IMR-90 (cell line): ENCODE data around the gene MX1. TPM values are rescaled to one million over a fixed set of nuclear protein-coding genes. Genes with fewer than 3 reads are reported as not detected.

Experiments
- ATAC-seq: fragments of 200-7000 bp; cut with Tn5 transposase; 2 replicates; pipeline ENCODE4 v1.9.1; 2020; ENCODE audit warnings: low read depth, mild to moderate bottlenecking, moderate library complexity
- BruUV-seq: library from RNA; stranded (reverse); fragments of 400-500 nt; replicated peaks from 2 replicates; lab custom pipeline; 2021; lab: Mats Ljungman, UMichigan
- CTCF ChIA-PET: fragments of 300-600 bp; formaldehyde crosslinking; extraction: SDS; loops from one replicate; lab custom pipeline; 2021; ENCODE audit warnings: antibody characterized with exemption; lab: Yijun Ruan, JAX
- POLR2A ChIA-PET: fragments of 300-600 bp; sonication (Branson Sonifier 250); formaldehyde crosslinking; loops from one replicate; lab custom pipeline; 2022; ENCODE audit warnings: antibody characterized with exemption; ENCODE audit not compliant: unreplicated experiment; lab: Charles Lee
- DNase-seq: peaks from one replicate; pipeline ENCODE4 v3.0.0; 2013
- H2AFZ ChIP-seq: replicated peaks from 2 replicates; pipeline ENCODE3; 2013; ENCODE audit warnings: low read length, mild to moderate bottlenecking; ENCODE audit not compliant: poor library complexity
- H2AK5ac ChIP-seq: 2 replicates; pipeline ENCODE4 v1.6.1; 2013; ENCODE audit warnings: low read depth, low read length, inconsistent platforms
- H2AK9ac ChIP-seq: replicated peaks from 2 replicates; pipeline ENCODE3; 2013; ENCODE audit warnings: mild to moderate bottlenecking, low read depth, low read length, moderate library complexity; ENCODE audit not compliant: poor library complexity
- H2BK120ac ChIP-seq: 2 replicates; pipeline ENCODE4 v1.6.1; 2013; ENCODE audit warnings: low read depth, low read length, inconsistent platforms
- H2BK15ac ChIP-seq: 3 replicates; pipeline ENCODE4 v1.6.1; 2013; ENCODE audit warnings: low read depth, low read length, inconsistent platforms
- H2BK20ac ChIP-seq: 2 replicates; pipeline ENCODE4 v1.6.1; 2013; ENCODE audit warnings: low read depth, mild to moderate bottlenecking, inconsistent platforms, low read length, moderate library complexity
- H2BK5ac ChIP-seq: 2 replicates; pipeline ENCODE4 v1.6.1; 2013; ENCODE audit warnings: mild to moderate bottlenecking, low read depth, low read length, inconsistent platforms; ENCODE audit not compliant: poor library complexity, severe bottlenecking
- H3K14ac ChIP-seq: replicated peaks from 2 replicates; pipeline ENCODE4 v1.6.1; 2013; ENCODE audit warnings: low read depth, low read length, inconsistent platforms
- H3K18ac ChIP-seq: 2 replicates; pipeline ENCODE4 v1.6.1; 2013; ENCODE audit warnings: low read depth, low read length, control low read depth
- H3K23ac ChIP-seq: 2 replicates; pipeline ENCODE4 v1.6.1; 2013; ENCODE audit warnings: low read depth, low read length, inconsistent platforms
- H3K27ac ChIP-seq: 2 replicates; pipeline ENCODE4 v1.5.1; 2013; ENCODE audit warnings: mild to moderate bottlenecking, control low read depth, low read length; ENCODE audit not compliant: insufficient read depth
- H3K27me3 ChIP-seq: 2 replicates; pipeline ENCODE4 v1.6.1; 2013; ENCODE audit warnings: low read length; ENCODE audit not compliant: control insufficient read depth, insufficient read depth
- H3K36me3 ChIP-seq: 2 replicates; pipeline ENCODE4 v1.6.1; 2013; ENCODE audit warnings: low read length, mixed read lengths; ENCODE audit not compliant: control insufficient read depth, insufficient read depth
- H3K4ac ChIP-seq: 2 replicates; pipeline ENCODE4 v1.6.1; 2013; ENCODE audit warnings: low read depth, low read length, inconsistent platforms
- H3K4me1 ChIP-seq: 2 replicates; pipeline ENCODE4 v1.6.1; 2013; ENCODE audit warnings: low read length, mixed read lengths; ENCODE audit not compliant: control insufficient read depth, insufficient read depth
- H3K4me2 ChIP-seq: 2 replicates; pipeline ENCODE4 v1.6.1; 2013; ENCODE audit warnings: low read depth, mild to moderate bottlenecking, control low read depth, low read length, moderate library complexity
- H3K4me3 ChIP-seq: 2 replicates; pipeline ENCODE4 v1.5.1; 2013; ENCODE audit warnings: low read depth, mild to moderate bottlenecking, control low read depth, low read length, moderate library complexity; ENCODE audit not compliant: insufficient read depth
- H3K56ac ChIP-seq: 2 replicates; pipeline ENCODE4 v1.6.1; 2013; ENCODE audit warnings: low read length, inconsistent platforms; ENCODE audit not compliant: insufficient read depth; ENCODE audit errors: extremely low read depth
- H3K79me1 ChIP-seq, 2 experiments: 2 replicates each; pipeline ENCODE4 v1.6.1; 2013; ENCODE audit warnings: low read length in 2 of 2, inconsistent platforms in 1 of 2, low read depth in 1 of 2
- H3K9ac ChIP-seq: 2 replicates; pipeline ENCODE4 v1.6.1; 2013; ENCODE audit warnings: low read depth, low read length, control low read depth
- H3K9me1 ChIP-seq: 2 replicates; pipeline ENCODE4 v1.6.1; 2013; ENCODE audit warnings: low read length, inconsistent platforms; ENCODE audit not compliant: insufficient read depth
- H3K9me3 ChIP-seq: 2 replicates; pipeline ENCODE4 v1.6.1; 2013; ENCODE audit warnings: low read length; ENCODE audit not compliant: control insufficient read depth, insufficient read depth
- H4K20me1 ChIP-seq: 2 replicates; pipeline ENCODE4 v1.6.1; 2013; ENCODE audit warnings: low read length, inconsistent platforms; ENCODE audit not compliant: insufficient read depth
- H4K5ac ChIP-seq: 2 replicates; pipeline ENCODE4 v1.6.1; 2013; ENCODE audit warnings: mild to moderate bottlenecking, low read depth, low read length, control low read depth
- H4K8ac ChIP-seq, 2 experiments: 2 replicates each; pipeline ENCODE4 v1.6.1; 2013; ENCODE audit warnings: low read depth in 2 of 2, low read length in 2 of 2, control low read depth in 1 of 2, inconsistent platforms in 1 of 2
- H4K91ac ChIP-seq: 2 replicates; pipeline ENCODE4 v1.6.1; 2013; ENCODE audit warnings: low read depth, low read length, inconsistent platforms; ENCODE audit not compliant: insufficient read depth
- BHLHE40 ChIP-seq: fragments of 150-350 bp; IDR thresholded peaks from 2 replicates; pipeline ENCODE4 v1.6.1; 2016; ENCODE audit warnings: mild to moderate bottlenecking, low read depth, low read length
- CEBPB ChIP-seq: IDR thresholded peaks from 2 replicates; pipeline ENCODE4 v1.6.1; 2012; ENCODE audit warnings: low read depth, low read length, improper control_type of control experiment
- CHD1 ChIP-seq: IDR thresholded peaks from 2 replicates; pipeline ENCODE4 v1.6.1; 2012; ENCODE audit warnings: low read depth, low read length, improper control_type of control experiment
- CTCF ChIP-seq: conservative IDR thresholded peaks from 2 replicates; pipeline ENCODE4 v1.5.1; 2012; ENCODE audit warnings: mild to moderate bottlenecking, low read depth, low read length, improper control_type of control experiment
- ELK1 ChIP-seq: fragments of 150-350 bp; IDR thresholded peaks from 2 replicates; pipeline ENCODE4 v1.6.1; 2016; ENCODE audit warnings: low read depth, mild to moderate bottlenecking, low read length, moderate library complexity, borderline replicate concordance
- FOS ChIP-seq: fragments of 150-350 bp; IDR thresholded peaks from 2 replicates; pipeline ENCODE4 v1.6.1; 2016; ENCODE audit warnings: low read depth, low read length
- MAFK ChIP-seq: IDR thresholded peaks from 2 replicates; pipeline ENCODE4 v1.6.1; 2012; ENCODE audit warnings: low read depth, low read length, improper control_type of control experiment
- MAZ ChIP-seq: IDR thresholded peaks from 2 replicates; pipeline ENCODE4 v1.6.1; 2012; ENCODE audit warnings: low read depth, mild to moderate bottlenecking, low read length, improper control_type of control experiment, moderate library complexity, borderline replicate concordance
- MXI1 ChIP-seq: IDR thresholded peaks from 2 replicates; pipeline ENCODE4 v1.6.1; 2012; ENCODE audit warnings: low read depth, mild to moderate bottlenecking, low read length, moderate library complexity, borderline replicate concordance
- NFE2L2 ChIP-seq: fragments of 150-350 bp; IDR thresholded peaks from 2 replicates; pipeline ENCODE4 v1.6.1; 2016; ENCODE audit warnings: low read depth, mild to moderate bottlenecking, low read length
- POLR2A ChIP-seq: IDR thresholded peaks from 2 replicates; pipeline ENCODE4 v1.6.1; 2012; ENCODE audit warnings: mild to moderate bottlenecking, low read depth, low read length
- RAD21 ChIP-seq: IDR thresholded peaks from 2 replicates; pipeline ENCODE4 v1.6.1; 2012; ENCODE audit warnings: low read length, improper control_type of control experiment
- RCOR1 ChIP-seq: IDR thresholded peaks from 2 replicates; pipeline ENCODE4 v1.6.1; 2012; ENCODE audit warnings: mild to moderate bottlenecking, low read length, improper control_type of control experiment; ENCODE audit not compliant: insufficient replicate concordance
- RFX5 ChIP-seq: IDR thresholded peaks from 2 replicates; pipeline ENCODE4 v1.8.0; 2012; ENCODE audit warnings: low read depth, mild to moderate bottlenecking, low read length, moderate library complexity
- SMC3 ChIP-seq: fragments of 150-350 bp; IDR thresholded peaks from 2 replicates; pipeline ENCODE4 v1.6.1; 2016; ENCODE audit warnings: low read depth, mild to moderate bottlenecking, antibody characterized with exemption, low read length, moderate library complexity
- USF2 ChIP-seq: fragments of 150-350 bp; IDR thresholded peaks from 2 replicates; pipeline ENCODE4 v1.6.1; 2017; ENCODE audit warnings: mild to moderate bottlenecking, antibody characterized with exemption, low read length, low read depth
- WGBS, 2 experiments: methylation state at CpG; one replicate each; pipeline versions ENCODE4 v1.1.5 to v1.1.7; 2013; ENCODE audit warnings: missing lambda C conversion rate in 2 of 2; ENCODE audit not compliant: insufficient read length in 1 of 2; ENCODE audit errors: extremely low coverage in 2 of 2; 5-methylcytosine and 5-hydroxymethylcytosine counted together
- dilution Hi-C: fragments of 300-500 bp; cut with HindIII; formaldehyde crosslinking; loops from one replicate; pipeline ENCODE4 v1.14.3; 2018; ENCODE audit warnings: low sequenced_read_pairs; ENCODE audit not compliant: unreplicated experiment
- in situ Hi-C: fragments of 300-500 bp; cut with MboI; formaldehyde crosslinking; loops from 3 replicates; pipeline ENCODE4 v1.14.3; 2019; ENCODE audit warnings: low sequenced_read_pairs, inconsistent platforms, mixed read lengths
- intact Hi-C: fragments of 100-400 bp; cut with micrococcal nuclease; formaldehyde crosslinking; loops from 2 replicates; pipeline ENCODE4 v1.10.0; 2022
- polyA plus RNA-seq, 3 experiments: library from polyadenylated mRNA; depleted of rRNA; stranded (reverse); fragments of >200 nt; gene quantifications; 2 replicates each; pipeline ENCODE4 v1.2.3, GENCODE V29; 2012; ENCODE audit warnings: low replicate concordance in 1 of 3
- total RNA-seq: library from RNA; depleted of rRNA; stranded (reverse); fragments of >200 nt; gene quantifications from 2 replicates; pipeline ENCODE4 v1.2.3, GENCODE V29; 2012

MX1 gene
- total and polyA plus RNA-seq, 2 of the 4 experiments (the other 2 are of a cell fraction), result 1.0 to 2.5 TPM

- TF ChIP-seq NFE2L2 (no peak), MAZ (no peak), FOS (no peak), SMC3 (no peak), RAD21 (no peak), CTCF (no peak), POLR2A (no peak), MXI1 (no peak), ELK1 (no peak), USF2 (no peak), RFX5 (no peak), MAFK (no peak), RCOR1 (no peak), CHD1 (no peak), CEBPB (no peak), BHLHE40 (no peak)
- Histone ChIP-seq H3K56ac (no peak overlapping the region), H2AFZ (no peak overlapping the region), H3K4me2 (no peak overlapping the region), H3K23ac (no peak overlapping the region), H2BK20ac (no peak overlapping the region), H3K4me1 (no peaks in the 10 kb centered on the region), H3K4me3 (no peak overlapping the region), H3K36me3 (no peaks in the 10 kb centered on the region), H4K91ac (no peak overlapping the region), H2AK9ac (no peak overlapping the region), H3K79me1 (no peaks in the 10 kb centered on the region), H3K9ac (no peak overlapping the region), H2BK120ac (no peak overlapping the region), H4K5ac (no peak overlapping the region), H2BK15ac (no peak overlapping the region), H2AK5ac (no peak overlapping the region), H3K9me1 (no peaks in the 10 kb centered on the region), H3K27me3 (no peaks in the 10 kb centered on the region; the same call in 1 of the 2 replicates), H3K14ac (no peak overlapping the region), H3K27ac (no peak overlapping the region), H3K4ac (no peak overlapping the region), H3K18ac (no peak overlapping the region), H4K20me1 (no peaks in the 10 kb centered on the region), H3K9me3 (no peaks in the 10 kb centered on the region), H4K8ac (no peak overlapping the region), H2BK5ac (no peak overlapping the region)
- ChIA-PET CTCF (no interaction called here), POLR2A (no interaction called here)
- intact Hi-C loops (loop anchor here (10.0 kb wide), 1 partner anchor 1369 kb away; no protein-coding TSS in a partner anchor), dilution Hi-C loops (no loop called here), in situ Hi-C loops (no loop called here)
- 93% methylated on average over 4 of the region's 15 CpGs; no CpG with 5 or more reads in 1 of the 2 experiments for WGBS, 2 experiments
- DNase-seq, result no peak
- BruUV-seq, result no TSS peak
- ATAC-seq, result no peak
Measured at GRCh38 chr21:41475714-41476420, 49.8 kb downstream of the MX1 start.
